DND-41 (cell line): Measurements from ENCODE around the gene SHOC2.

ENCODE experiments used
- ATAC-seq: fragments of 200-7000 bp; cut with Tn5 transposase; 3 replicates; pipeline ENCODE4 v1.9.1; 2021; ENCODE audit warnings: low read depth; ENCODE audit not compliant: insufficient read depth
- DNase-seq: peaks from one replicate; pipeline ENCODE4 v3.0.0-alpha.2; 2020
- H2AFZ ChIP-seq: 2 replicates; pipeline ENCODE4 v1.6.0; 2012; ENCODE audit warnings: low read depth, low read length
- H3K27ac ChIP-seq: 2 replicates; pipeline ENCODE4 v1.5.1; 2012; ENCODE audit warnings: low read length, inconsistent platforms
- H3K27me3 ChIP-seq: fragments of 200-600 bp; sonication (generic); 2 replicates; pipeline ENCODE4 v1.6.0; 2012; ENCODE audit warnings: low read length, mild to moderate bottlenecking, inconsistent platforms; ENCODE audit not compliant: insufficient read depth, poor library complexity
- H3K36me3 ChIP-seq: 2 replicates; pipeline ENCODE4 v1.5.1; 2012; ENCODE audit warnings: low read length, inconsistent platforms; ENCODE audit not compliant: insufficient read depth
- H3K4me1 ChIP-seq: 2 replicates; pipeline ENCODE4 v1.5.1; 2012; ENCODE audit warnings: mild to moderate bottlenecking, low read length; ENCODE audit not compliant: insufficient read depth
- H3K4me2 ChIP-seq: 2 replicates; pipeline ENCODE4 v1.6.0; 2012; ENCODE audit warnings: mild to moderate bottlenecking, moderate library complexity, low read length, inconsistent platforms; ENCODE audit not compliant: insufficient read depth
- H3K4me3 ChIP-seq, 2 experiments: fragments of 200-600 bp in 1 of 2; shearing (Covaris generic) in 1 of 2; 2 replicates each; pipeline ENCODE4 v1.5.1; 2012 to 2016; ENCODE audit warnings: inconsistent platforms in 2 of 2, low read length in 2 of 2, mild to moderate bottlenecking in 2 of 2, low read depth in 1 of 2, moderate library complexity in 1 of 2
- H3K79me2 ChIP-seq: 2 replicates; pipeline ENCODE4 v1.6.0; 2012; ENCODE audit warnings: low read length, inconsistent platforms; ENCODE audit not compliant: insufficient read depth
- H3K9ac ChIP-seq: 2 replicates; pipeline ENCODE4 v1.6.0; 2012; ENCODE audit warnings: low read depth, mild to moderate bottlenecking, inconsistent platforms, low read length, moderate library complexity
- H3K9me3 ChIP-seq: 2 replicates; pipeline ENCODE4 v1.5.1; 2012; ENCODE audit warnings: low read length, moderate library complexity, mild to moderate bottlenecking, inconsistent platforms; ENCODE audit not compliant: insufficient read depth, severe bottlenecking
- H4K20me1 ChIP-seq: 2 replicates; pipeline ENCODE4 v1.6.0; 2012; ENCODE audit warnings: low read length; ENCODE audit not compliant: insufficient read depth
- EZH2 ChIP-seq: IDR thresholded peaks from 3 replicates; pipeline ENCODE4 v1.6.1; 2012; ENCODE audit warnings: borderline replicate concordance, low read depth, mild to moderate bottlenecking, moderate library complexity, low read length, inconsistent platforms; ENCODE audit not compliant: severe bottlenecking
- TF ChIP-seq, protein P1 (sequence below): IDR thresholded peaks from 2 replicates; pipeline ENCODE4 v1.5.1; 2012; ENCODE audit warnings: borderline replicate concordance, low read length, moderate library complexity, mild to moderate bottlenecking; ENCODE audit not compliant: poor library complexity, severe bottlenecking; ENCODE audit errors: extremely low read depth

SHOC2 gene

DNA sequence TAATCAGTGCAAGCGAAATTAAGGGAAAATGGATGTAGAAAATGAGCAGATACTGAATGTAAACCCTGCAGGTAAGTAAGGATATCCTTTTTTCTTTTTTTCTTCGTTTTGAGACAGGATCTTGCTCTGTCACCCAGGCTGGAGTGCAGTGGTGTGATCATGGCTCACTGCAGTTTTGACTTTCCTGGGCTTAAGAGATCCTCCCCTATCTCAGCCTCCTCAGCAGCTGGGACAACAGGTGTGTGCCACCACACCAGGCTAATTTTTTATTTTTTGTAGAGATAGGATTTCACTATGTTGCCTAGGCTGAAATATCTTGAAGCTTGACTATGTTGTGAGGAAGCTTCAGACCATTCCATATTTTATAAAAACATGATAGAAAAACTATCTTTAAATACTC lies 43.4 kb upstream of the SHOC2 start:
- Histone ChIP-seq H3K9me3 (no peaks in the 10 kb centered on the region), H3K36me3 (peaks cover 24% of the 10 kb centered on the region), H3K27me3 (no peaks in the 10 kb centered on the region), H2AFZ (no peak overlapping the region), H4K20me1 (no peaks in the 10 kb centered on the region), H3K79me2 (peaks cover 40% of the 10 kb centered on the region), H3K9ac (no peak overlapping the region), H3K4me3 (no peak overlapping the region), H3K27ac (no peak overlapping the region), H3K4me1 (peaks cover 19% of the 10 kb centered on the region), H3K4me2 (no peak overlapping the region)
- TF ChIP-seq, protein P1, sequence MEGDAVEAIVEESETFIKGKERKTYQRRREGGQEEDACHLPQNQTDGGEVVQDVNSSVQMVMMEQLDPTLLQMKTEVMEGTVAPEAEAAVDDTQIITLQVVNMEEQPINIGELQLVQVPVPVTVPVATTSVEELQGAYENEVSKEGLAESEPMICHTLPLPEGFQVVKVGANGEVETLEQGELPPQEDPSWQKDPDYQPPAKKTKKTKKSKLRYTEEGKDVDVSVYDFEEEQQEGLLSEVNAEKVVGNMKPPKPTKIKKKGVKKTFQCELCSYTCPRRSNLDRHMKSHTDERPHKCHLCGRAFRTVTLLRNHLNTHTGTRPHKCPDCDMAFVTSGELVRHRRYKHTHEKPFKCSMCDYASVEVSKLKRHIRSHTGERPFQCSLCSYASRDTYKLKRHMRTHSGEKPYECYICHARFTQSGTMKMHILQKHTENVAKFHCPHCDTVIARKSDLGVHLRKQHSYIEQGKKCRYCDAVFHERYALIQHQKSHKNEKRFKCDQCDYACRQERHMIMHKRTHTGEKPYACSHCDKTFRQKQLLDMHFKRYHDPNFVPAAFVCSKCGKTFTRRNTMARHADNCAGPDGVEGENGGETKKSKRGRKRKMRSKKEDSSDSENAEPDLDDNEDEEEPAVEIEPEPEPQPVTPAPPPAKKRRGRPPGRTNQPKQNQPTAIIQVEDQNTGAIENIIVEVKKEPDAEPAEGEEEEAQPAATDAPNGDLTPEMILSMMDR: no peak
- TF ChIP-seq EZH2: no peak
- DNase-seq: no peak
- no peak for ATAC-seq

DNA sequence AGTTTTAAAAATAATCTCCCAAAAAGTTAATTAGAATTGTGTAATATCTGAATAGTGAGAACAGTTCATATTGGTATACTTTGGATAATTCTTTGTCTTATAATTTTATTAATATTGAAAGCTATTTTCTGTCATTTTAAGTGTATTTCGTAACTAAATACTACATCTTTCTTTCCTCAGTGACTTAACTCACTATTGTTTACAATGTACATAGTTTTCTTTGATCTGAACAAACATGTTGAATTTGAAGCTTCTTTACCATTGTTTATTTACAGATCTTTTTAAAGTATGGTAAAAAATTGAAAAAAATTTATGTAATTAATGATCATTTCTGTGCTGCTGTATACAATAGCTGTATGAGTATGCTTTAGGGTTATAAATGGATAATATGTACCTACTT lies 42.6 kb upstream of the SHOC2 start:
- no peak overlapping the region for H3K9ac ChIP-seq
- H3K4me2 ChIP-seq: no peak overlapping the region
- no peak overlapping the region for H2AFZ ChIP-seq
- no peaks in the 10 kb centered on the region for H4K20me1 ChIP-seq
- no peak overlapping the region for H3K4me3 ChIP-seq
- H3K36me3 ChIP-seq: peaks cover 31% of the 10 kb centered on the region
- no peak overlapping the region for H3K27ac ChIP-seq
- ATAC-seq (no peak), DNase-seq (no peak)
- no peaks in the 10 kb centered on the region for H3K27me3 ChIP-seq
- H3K4me1 ChIP-seq: peaks cover 15% of the 10 kb centered on the region
- TF ChIP-seq EZH2: no peak
- TF ChIP-seq, protein P1: no peak
- H3K79me2 ChIP-seq: peaks cover 40% of the 10 kb centered on the region
- H3K9me3 ChIP-seq: no peaks in the 10 kb centered on the region

DNA sequence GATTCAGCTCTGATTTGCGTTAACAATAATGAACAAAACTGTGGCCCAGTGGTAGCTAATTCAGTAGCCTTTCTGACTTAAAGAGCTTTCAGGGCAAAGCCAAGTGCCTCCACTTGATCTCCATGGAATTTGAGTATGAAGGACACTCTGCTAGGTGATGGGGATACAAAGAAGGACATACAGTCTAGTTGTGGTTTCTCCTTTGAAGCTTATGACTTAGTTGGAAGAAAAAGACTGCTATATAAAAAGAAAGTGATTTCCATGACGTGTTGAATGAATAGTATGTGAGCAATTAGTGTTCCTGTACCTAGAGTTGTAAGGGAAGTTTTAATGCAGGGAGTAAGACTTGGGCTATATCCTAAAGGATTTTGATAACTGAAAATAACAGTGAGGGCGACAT lies 39.4 kb upstream of the SHOC2 start:
- Histone ChIP-seq H3K27ac (no peak overlapping the region), H3K27me3 (no peaks in the 10 kb centered on the region), H3K4me1 (no peaks in the 10 kb centered on the region; the same call in 1 of the 2 replicates), H3K4me3 (no peak overlapping the region), H3K4me2 (no peak overlapping the region), H3K79me2 (peaks cover 16% of the 10 kb centered on the region), H2AFZ (no peak overlapping the region), H3K9me3 (no peaks in the 10 kb centered on the region), H4K20me1 (no peaks in the 10 kb centered on the region), H3K9ac (no peak overlapping the region), H3K36me3 (peaks cover 48% of the 10 kb centered on the region)
- TF ChIP-seq, protein P1: no peak
- no peak for TF ChIP-seq EZH2
- ATAC-seq: no peak
- DNase-seq: no peak

DNA sequence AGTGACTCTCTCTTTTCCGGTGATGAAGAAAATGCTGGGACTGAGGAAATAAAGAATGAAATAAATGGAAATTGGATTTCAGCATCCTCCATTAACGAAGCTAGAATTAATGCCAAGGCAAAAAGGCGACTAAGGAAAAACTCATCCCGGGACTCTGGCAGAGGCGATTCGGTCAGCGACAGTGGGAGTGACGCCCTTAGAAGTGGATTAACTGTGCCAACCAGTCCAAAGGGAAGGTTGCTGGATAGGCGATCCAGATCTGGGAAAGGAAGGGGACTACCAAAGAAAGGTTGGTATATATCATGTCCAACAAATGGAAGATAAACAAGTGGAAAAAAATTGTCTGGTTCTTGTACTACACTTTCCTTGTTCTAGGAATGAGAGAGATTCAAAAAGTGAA lies 38.2 kb upstream of the SHOC2 start:
- no peaks in the 10 kb centered on the region for H3K27me3 ChIP-seq
- no peaks in the 10 kb centered on the region for H4K20me1 ChIP-seq
- H3K27ac ChIP-seq: no peak overlapping the region
- TF ChIP-seq, protein P1: no peak
- no peak for TF ChIP-seq EZH2
- no peak overlapping the region for H3K4me2 ChIP-seq
- peaks cover 6% of the 10 kb centered on the region; the same call in 1 of the 2 replicates for H3K79me2 ChIP-seq
- H3K4me1 ChIP-seq: no peaks in the 10 kb centered on the region
- H3K9me3 ChIP-seq: no peaks in the 10 kb centered on the region
- H3K36me3 ChIP-seq: peaks cover 54% of the 10 kb centered on the region
- DNase-seq (no peak), ATAC-seq (no peak)
- H3K4me3 ChIP-seq: no peak overlapping the region
- no peak overlapping the region for H3K9ac ChIP-seq
- H2AFZ ChIP-seq: no peak overlapping the region
